ENCODE measurements around the gene CFAP68.
A peak's percentile ranks its signal among the peaks of the same experiment; 100 is the strongest.
"Not testable (repeated sequence)": the region's sequence is repeated elsewhere in the genome, so short reads cannot be mapped to it uniquely, and the experiment has no call there.

The CFAP68 gene

DNA sequence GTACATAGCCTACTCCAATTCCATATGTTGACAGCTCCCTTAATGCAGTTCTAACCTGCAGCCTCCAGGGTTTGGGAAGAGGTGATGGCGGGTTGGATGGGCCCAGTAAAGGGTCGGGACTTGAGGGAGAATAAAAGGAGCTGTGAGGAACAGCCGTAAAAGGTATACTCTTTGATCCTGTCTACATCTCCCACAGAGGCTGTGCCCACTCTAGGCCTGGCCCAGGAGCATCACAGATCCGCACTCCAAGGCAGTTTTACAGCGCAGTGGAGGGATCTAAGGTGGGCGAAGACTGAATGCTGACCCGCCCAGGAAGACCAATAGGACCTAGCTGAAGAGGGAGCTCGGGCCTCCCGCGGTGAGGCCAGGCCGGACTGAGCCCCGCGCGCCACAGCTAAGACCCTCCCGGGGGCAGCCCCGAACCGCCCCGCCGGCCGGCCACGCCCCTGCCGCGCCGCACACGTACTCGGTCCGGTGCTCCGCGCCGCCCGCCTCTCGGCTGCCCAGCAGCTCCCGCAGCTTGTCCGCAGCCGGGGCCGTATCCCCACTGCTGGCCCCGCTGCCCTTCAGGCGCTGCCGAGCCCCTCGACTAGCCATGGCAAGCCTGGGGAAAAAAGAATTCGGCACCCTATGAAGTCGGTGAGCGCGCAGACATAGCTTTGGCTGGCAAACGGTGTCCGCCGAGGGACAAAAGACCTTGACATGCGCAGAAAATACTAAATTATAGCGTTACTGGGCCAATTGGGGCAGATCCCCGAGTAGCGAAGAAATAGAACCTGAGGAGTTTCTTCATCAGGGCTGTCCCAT, 8.3 kb upstream of the CFAP68 start, which contains the start of gene ALG9:
TSS of gene ALG9 (minus strand) at position 696 of the 807 bp plus-strand sequence. CDS start at position 597, 99 bp downstream.
- DNase-seq = peak; percentile 93

DNA sequence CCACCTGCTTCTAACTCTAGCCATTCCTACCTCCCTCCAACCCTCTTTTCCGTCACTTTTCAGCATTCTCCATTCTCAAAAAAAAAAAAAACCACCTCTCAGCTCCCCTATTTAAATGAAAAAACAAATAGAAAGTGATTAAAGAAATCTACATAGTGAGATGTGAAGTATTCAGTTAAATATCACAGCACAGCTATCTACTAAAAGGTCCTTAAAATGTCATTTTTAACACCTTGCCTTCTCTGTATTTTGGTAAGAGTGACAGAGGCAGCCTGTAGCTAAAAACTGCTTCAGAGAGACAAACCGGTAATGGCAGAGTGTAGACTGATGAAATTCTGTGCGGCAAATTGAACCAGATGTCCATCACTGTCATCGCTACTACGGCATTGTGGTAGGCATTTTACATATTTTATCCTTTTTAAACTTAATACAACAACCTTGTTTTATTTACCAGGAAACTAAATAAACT, 7.6 kb upstream of the CFAP68 start:
- no peak for DNase-seq

DNA sequence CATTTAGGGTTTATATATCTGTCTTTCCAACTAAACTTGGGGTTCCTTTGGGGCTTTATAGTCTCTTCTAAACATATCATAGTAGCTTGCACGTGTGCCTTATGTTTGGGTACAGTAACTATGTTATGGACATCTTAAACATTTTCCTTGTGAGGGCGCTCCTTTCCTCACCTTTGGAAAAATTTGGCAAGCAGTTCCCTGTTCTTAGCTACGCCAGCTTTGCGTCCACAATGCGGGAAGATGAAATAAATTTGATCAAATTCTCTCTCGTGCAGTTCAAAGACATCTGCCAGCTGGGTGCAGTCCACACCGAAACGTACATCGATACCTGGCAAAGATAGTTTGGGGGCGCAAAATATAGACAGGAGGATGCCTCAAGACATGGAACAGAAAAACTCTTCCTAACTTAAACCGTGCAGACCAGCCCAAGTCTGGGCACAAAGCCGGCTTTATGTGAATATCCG, 924 bp upstream of the CFAP68 start:
- DNase-seq = no peak

DNA sequence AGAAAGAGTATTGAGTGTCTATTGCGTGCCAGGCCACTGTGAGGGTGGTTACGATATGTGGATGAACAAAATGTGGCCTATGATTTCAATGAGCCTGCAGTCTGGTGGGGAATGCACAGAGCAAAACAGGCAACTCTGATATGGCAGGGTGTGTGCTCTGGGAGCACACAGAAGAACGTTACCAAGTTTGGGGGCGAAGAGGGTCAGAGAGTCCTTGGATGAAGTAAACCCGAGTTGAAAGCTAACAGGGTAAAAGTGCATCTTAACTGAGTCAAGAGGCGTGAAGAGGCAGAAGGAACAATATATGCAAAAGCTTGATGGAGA, 258 bp downstream of the CFAP68 start:
- DNase-seq = no peak

DNA sequence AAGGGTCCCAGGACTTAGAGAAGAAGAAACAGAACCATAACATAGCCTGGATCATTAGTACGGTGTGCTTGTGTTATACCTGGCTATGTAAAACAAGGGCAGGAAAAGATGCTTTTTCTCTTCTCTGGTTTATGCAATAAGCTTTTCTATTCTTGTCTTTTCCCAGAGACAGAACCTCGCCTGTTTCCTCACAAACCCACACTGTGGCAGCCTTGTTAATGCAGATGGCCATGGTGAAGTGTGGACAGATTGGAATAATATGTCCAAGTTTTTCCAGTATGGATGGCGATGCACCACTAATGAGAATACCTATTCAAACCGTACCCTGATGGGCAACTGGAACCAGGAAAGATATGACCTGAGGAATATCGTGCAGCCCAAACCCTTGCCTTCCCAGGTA, 2.9 kb downstream of the CFAP68 start:
- no peak for DNase-seq

DNA sequence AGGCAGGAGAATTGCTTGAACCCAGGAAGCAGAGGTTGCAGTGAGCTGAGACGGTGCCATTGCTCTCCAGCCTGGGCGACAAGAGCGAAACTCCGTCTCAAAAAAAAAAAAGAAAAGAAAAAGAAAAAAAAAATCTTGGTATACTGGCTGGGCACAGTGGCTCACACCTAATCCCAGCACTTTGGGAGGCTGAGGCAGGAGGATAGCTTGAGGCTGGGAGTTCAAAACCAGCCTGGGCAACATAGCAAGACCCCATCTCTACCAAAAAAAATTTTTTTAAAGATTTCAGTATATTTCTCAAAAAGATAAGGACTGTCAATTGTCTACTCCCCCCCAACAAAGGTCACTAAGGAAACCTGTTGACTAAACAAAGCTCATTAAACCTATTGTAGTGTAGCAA, 5.7 kb downstream of the CFAP68 start:
- not testable (repeated sequence) for DNase-seq

DNA sequence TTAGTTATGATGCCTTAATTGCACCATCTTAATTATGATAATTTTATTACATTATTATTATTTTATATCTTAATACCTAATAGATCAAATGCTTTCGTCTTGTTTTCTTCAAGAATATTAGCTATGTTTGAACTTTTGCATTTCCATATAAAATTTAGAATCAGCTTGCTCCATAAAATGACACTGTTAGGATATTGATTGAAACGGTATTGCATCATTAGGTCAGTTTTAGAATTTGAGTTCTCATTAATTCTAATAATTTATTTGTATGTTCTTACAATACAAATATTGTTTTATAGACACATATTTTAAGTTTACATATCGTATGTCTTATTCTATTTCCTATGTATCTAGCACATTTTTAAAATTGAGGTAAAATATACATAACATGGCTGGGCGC, 6.7 kb downstream of the CFAP68 start:
- DNase-seq = no peak

DNA sequence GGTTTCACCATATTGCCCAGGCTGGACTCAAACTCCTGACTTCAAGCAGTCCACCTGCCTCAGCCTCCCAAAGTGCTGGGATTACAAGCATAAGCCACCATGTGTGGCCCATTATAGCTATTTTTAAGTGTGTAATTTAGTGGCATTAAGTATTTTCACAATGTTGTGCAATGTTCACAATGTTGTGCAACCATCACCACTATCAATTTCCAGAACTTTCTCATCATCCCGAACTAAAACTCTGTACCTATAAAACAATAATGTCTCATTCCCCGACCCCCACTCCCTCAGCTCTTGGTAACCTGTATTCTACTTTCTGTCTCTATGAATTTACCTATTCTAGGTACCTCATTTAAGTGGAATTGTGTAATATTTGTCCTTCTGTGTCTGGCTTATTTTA, 7.5 kb downstream of the CFAP68 start:
- DNase-seq = no peak

DNA sequence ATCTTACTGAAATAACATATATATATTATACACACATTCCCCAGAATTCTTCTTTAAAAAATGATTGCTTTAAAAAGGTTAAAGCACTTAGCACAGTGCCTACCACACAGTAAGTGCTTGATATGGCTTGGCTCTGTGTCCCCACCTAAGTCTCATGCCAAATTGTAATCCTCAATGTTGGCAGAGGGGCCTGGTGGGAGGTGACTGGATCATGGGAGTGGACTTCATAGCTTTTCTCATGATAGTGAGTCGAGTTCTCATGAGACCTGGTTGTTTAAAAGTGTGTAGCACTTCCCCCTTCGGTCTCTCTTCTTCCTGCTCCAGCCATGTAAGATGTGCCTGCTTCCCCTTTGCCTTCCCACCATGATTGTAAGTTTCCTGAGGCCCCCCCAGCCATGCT, 26.1 kb downstream of the CFAP68 start:
- DNase-seq = no peak

DNA sequence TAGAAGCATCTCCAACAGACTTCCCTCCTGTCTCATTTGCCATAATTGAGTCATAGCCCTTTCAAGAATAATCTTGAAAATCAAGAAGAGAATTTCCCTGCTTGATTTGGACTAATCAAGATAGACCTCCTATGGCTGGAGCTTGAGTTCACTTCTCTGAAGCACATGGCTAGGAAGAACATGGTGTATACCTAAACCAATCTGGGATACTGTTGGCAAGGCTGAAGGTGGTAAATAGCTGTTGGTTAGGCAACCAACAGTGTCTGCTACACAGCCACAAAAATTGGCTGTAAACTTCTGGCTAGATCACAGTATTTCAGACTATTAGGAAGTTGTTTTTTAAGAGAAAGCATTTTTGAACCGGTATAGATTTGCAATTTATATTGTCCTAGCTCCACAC, 27.3 kb downstream of the CFAP68 start:
- DNase-seq = no peak

DNA sequence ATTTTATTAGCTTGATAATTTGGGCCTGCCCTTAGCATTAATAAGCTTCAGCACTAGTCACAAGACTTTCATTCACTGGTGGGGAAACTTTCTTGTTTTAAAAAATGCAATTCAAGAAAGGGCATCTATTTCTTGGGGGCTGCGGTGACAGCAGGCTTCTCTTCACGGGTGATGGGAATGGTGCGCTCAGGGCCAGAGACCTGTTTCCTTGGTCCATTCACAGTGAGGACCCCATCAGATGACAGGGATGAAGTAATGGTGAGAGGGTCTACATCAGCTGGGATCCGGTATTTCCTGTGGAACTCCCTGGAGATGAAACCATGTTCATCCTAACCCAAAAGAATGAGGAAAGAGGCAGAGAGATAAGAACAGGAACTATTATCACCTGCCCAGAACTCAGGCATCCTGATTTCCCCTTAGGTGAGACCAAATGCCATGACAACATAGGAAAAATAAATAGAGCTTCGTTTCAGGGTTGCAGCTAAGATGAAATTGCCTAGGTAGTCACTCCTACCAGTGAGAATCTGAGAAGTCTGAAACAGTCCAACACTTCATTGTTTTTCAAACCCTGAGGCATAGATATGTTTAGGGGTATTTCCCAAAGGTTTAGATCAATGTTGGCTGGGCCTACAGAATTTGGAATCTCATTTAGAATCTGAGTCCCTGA, 29.4 kb downstream of the CFAP68 start:
- no peak for DNase-seq

DNA sequence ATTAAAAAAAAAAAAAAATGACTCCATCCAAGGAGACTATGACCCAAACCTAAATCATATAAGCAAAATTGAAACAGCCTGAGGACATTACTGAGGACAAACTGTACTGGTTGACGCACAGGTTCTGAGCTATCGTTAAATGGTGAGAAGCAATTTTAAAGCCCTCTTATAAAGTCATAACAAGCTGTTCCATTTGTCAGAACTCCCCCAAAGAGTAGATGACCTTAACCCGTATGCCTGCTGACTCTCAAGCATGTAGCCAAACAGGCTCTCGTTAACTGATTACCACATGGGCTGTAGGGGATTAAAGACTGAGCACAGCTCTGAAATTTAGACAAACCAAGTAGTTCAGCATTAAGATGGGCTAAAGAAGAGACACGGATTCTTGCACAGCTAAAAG, 30.0 kb downstream of the CFAP68 start:
- no peak for DNase-seq

DNA sequence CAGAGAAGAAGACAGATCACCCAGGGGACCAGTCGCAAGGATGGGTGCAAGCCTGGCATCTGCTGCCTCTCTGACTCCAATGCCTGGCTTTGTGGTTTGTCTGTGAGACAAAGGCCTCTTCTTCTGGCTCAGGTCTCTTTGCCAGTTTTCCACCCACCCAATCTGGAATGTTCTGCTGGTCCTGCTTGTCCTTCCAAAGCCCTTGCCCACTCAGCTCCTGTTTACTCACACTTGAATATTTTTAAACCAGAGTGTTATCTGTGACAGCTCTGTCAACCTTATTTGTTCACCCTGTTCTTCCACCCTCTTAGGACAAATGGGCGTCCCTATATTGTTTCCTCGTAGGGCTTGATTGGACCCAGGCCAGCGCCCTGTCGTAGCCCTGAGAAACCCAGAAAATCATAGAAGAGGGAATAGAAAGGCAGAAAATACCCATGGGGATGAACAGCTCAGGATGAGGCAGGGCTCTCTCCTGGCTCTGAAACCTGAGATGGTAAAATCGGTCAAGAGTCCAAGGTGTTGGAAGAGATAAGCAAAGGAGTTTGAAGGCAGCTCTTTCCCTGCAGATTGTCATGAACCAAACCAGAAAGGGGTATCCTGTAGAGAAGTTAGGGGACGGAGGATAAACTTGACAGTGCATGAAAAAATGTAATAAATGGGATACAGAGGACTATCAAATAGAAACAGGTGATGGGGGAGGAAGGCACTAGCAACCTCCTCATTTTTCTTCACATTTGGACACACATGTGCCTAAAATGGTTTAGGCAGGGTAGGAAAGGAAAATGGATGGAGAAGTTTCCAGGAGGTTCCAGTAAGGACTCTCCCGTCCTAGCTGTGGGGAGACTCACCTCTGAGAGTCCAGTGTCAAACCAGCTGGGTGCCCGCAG, 31.6 kb downstream of the CFAP68 start:
- DNase-seq = no peak

DNA sequence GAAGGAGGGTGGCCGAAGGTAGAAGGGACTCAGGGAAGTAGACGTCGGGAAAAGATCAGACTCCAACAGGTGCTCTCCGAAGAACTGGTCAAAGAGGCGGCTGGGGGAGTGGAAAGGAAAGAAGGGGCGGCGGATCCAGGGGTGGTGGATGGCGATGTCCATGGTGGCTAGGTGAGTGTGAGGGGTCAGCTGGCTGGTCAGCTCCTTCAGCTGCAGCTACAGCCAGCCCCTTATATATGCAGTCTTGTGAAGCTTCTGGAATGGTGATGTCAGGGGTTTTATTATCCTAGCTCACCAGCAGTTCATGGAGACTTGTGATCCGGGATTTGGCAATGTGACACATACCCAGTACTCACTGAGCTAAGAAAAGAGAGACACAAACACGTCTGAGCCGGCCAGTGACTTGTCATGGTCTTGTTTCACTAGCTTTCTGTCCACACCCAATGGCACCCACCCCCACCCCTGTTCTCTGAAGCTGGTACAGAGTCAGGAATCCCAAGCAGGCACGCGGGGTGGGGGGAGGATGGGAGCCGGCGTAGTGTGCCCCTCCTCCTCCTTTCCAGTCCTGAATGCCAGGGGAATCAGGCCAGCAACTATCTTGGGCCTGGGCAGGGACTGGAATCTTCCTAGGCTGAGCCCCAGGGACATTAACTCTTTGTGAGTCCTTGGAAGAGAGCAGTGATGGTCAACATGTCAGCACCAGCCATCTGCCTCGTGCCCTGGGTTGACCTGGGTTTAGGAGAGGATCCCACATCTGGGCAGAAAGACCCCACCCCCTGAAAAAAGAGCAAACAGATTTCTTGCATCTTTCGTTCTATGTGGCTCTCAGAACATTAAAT, 32.4 kb downstream of the CFAP68 start, which contains the start of gene CRYAB:
TSS of gene CRYAB (minus strand) at position 208 of the 839 bp plus-strand sequence. CDS start at position 162, 46 bp downstream.
- no peak for DNase-seq

DNA sequence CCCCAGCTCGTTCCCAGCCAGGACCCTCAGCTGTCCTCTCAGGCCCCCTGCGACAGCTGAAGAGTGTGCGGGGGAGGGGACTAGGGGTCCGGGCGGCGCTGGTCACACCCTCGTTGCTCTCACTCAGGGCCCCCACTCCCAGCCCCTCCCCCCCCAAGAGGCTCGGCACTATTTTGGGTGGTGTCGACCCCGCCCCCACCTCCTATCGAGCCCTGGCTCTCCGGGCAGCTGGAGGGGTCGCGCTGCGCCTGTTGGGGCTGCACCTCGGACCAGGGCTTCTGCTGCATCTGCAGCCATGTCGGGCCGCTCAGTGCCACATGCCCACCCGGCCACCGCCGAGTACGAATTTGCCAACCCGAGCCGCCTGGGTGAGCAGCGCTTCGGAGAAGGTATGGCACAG, 33.2 kb downstream of the CFAP68 start, which contains the start of gene HSPB2:
TSS of gene HSPB2 (plus strand) at position 200 of the 400 bp plus-strand sequence. CDS start at position 296, 96 bp downstream.
- no peak for DNase-seq

DNA sequence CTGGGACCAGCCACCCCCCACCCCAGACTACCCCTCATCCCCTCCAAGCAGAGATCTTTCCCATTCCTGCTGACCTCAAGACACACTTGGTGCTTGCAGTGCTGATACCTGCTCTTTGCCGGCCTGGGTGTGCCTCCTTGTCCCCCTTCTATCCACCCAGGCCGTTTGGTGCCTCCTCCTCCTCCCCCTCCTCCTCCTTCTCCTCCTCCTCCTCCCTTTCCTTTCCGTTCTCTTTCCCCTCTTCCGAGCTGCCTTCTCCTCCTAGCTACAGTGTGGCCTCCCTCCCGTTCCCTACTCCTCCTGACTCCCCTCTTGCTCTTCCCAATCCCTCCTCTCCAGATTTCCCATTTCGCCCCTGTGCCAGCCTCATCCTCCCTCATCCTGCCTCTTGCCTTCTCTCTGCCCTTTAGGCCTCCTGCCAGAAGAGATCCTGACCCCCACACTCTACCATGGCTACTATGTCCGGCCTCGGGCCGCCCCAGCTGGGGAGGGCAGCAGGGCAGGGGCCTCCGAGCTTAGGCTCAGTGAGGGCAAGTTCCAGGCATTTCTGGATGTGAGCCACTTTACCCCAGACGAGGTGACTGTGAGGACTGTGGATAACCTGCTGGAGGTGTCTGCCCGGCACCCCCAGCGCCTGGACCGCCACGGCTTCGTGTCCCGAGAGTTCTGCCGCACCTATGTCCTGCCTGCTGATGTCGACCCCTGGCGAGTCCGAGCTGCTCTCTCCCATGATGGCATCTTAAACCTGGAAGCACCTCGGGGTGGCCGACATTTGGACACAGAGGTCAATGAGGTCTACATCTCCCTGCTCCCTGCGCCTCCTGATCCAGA, 33.9 kb downstream of the CFAP68 start:
- DNase-seq = no peak

DNA sequence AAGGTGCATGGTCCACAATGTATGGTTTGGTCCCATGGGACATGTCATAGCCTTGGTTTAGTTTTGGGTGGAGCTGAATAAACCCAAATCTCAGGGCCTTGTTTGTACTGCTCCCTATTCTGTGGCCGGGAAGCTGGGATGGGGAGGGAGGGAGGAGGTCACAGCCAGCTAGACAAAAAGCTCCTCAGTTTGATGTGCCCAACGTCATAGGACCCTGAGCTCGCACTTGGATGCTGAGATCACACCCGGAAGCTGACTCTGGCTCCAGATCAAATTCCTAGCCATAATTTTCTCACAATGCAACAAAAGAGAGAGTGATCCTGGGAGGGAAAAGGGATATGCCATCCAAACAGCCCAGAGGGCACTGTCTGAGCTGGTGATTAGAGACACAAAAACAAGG, 34.7 kb downstream of the CFAP68 start:
- DNase-seq = no peak

DNA sequence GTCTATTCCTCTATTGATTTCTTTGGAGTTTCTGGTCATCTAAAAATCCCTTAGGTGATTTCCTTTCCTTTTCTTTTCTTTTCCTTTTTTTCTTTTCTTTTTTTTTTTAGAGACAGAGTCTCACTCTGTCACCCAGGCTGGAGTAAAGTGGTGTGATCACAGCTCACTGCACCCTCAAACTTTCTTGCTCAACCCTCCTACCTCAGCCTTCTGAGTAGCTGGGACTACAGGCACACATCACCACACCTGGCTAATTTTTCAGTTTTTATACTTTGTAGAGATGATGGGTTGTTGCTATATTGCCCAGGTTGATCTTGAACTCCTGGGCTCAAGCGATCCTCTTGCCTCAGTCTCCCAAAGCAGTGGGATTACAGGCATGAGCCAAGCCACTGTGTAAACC, 37.4 kb downstream of the CFAP68 start:
- DNase-seq = no peak

DNA sequence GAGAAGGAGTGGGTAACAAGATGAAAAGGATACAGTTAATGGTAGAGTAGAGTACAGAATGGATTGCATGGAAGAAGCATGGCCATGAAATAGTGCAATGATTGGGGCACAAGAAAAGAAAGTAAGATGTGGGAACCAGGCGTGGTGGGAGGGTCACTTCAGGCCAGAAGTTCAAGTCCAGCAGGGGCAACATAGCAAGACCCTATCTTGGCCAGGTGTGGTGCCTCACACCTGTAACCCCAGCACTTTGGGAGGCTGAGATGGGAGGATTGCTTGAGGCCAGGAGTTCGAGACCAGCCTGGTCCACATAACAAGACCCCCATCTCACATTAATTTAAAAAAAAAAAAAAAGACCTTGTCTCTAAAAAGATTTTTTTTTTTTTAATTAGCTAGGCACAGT, 38.0 kb downstream of the CFAP68 start:
- no peak for DNase-seq

DNA sequence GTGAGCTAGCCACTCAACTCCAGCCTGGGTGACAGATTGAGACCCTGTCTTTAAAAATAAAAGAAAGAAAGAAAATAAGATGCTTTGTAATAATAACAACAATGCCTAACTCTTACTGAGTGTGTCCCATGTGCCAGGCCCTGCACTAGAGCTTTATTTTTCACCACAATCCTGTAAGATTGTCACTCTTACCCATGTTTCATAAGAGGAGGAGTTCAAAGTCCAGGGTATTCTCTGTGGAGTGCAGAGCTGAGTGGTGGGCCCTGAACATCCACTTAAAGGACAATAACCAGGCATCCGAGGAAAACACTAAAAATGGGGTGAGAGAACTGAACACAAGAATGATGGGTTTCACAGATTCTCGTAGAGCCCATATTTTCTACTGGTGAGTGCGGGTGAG, 38.4 kb downstream of the CFAP68 start:
- DNase-seq = no peak
